ENCODE measurements around the gene C19orf47.

C19orf47 gene

DNA sequence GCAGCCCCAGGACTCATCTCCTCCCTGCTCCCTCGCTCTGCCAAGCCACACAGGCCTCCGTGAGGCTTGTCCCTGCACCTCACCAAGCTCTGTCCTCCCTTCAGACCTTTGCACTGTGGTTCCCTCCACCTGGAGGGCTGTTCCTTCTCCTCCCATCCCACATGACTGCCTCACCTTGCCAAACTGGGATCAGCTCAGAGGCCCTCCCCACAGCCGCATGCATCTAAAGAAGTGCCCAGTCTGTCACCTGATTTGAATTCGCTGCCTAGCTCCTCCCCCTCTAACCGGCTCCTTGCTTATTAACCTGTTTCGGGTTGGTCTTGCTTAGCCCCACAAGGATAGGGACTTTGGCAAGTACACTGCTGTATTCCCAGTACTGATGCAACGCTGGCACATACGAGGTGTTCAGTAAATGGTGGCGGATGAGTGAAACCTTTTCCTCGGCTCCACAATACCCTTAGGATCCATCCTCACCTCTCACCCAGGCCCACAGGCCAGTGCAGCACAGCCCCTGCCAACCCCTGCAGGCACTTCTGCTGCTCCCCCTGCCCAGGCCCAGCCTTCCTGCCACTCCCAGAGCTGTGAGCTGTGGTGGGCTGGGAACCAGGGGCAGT is 67.5 kb downstream of the C19orf47 start:
- DNase-seq = no peak

DNA sequence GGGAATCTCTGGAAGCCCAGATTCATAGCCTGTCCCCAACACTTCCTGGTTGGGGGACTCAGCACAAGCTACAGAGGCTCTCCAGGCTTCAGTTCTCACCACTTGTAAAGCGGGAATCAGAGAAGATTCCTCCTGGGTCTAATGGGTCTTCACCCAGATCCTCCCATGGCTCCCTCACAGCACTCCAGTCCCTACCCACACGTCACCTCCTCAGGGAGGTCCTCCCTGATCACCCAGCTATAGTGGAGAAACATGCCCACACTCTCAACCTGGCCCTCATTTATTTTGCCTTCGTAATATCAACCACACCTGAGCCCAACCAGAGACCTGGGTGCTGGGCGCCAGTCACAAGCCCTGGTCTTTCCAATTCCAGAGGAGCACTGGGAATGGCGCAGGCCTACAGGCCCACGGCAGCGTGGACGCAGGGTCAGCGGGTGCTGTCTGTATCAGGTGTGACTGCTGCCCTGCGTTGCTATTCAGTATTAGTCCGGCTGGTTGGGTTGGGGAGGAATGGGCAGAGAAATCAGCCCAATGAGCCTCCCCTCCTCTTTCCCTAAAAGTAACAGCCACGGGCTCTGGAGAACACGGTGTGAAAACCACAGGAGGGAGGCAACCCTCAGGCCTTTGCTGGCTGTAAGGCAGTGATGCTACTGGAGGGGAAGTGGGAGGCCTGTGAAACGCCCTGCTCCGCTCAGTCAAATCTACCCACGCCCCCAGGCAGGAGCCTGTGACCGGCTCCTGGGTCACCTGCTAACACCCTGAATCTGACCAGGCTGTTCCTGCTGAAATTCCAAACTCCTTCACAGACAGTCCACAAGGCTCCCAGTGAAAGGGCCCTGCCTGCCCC is 68.2 kb downstream of the C19orf47 start:
- no peak for DNase-seq

DNA sequence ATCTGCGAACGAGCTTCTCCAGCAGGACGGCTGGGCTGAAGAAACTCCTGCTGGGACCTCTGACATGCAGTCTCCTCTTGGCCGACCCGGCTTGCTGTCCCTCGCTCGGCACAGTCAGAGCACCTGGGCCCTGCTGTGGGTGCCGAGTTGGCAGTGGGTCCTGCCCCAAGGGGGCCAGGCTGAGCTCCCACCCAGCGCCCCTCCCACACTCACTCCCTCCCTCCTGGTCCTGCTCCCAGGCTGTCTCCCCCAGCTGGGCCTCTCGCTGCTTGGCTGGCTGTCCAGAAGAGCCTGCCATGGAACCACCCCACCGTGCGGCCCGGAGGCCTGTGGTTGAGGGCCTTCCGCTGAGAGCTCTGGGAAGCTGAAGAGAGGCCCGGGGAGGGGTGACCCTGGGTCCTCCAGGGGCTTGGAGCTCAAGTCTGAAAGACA is 69.1 kb downstream of the C19orf47 start:
- DNase-seq = peak; percentile 64

DNA sequence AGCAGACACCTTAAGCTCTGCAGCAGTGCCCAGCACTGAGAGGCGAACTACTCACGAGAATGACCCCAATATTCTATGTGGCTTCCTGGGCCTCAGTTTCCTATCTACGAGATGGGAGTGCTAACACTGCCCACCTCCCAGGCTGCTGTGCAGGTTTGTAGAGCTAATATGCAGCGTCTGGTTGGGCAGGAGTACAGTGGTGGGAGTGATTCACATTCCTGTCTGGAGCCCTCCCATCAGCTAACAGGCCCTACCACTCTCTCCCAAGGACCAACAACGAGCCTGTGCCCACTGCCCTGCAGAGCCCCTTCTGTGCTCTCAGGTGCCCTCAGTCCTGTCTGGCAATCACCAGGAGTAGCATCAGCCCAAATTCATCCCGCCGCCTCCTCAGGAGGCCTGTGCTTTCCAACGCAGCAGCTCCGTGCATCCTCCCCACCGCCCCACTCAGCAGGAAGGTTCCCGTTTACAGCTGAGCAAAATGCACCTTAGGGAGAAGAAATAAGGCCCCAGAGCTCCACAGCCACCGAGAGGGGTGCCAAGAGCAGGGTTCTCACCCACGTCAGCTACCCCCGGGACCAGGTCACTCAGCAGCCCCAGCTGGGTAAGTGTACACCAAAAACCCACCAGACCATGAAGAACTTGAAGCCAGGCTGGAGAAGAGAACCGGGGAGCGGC is 69.7 kb downstream of the C19orf47 start:
- DNase-seq = no peak

DNA sequence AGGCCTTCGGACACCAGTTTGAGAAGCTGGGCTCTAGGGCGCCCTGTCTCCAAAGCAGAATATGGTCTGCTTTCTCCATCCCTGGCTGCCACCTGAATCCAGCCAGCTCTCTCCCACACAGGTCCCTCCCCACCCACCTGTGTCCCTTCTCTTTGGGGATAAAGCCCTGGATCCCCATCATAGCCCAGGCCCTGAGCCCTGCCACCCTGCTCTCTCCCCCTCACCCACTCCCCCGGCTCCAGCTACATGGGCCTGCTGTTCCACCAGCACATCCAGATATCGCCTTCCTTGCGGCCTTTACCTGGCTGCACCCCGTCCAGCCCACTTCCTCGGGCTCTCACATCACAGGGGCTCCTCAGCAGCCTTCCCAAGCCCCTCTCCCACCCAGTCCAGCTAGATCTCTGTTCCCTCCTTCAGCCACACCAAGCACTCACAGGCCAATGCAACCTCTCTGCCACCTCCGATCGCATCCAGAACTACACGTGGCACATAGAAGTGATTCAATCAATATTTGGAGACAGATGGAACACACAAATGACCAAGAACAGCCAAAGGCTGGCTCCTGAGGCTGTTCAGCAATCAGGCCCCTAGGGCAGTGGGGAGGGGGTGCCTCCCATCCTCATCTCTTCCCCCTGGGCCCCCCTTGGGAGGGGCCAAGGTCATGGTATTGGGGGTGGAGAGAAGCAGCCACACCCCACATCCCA is 70.7 kb downstream of the C19orf47 start:
- DNase-seq = no peak

DNA sequence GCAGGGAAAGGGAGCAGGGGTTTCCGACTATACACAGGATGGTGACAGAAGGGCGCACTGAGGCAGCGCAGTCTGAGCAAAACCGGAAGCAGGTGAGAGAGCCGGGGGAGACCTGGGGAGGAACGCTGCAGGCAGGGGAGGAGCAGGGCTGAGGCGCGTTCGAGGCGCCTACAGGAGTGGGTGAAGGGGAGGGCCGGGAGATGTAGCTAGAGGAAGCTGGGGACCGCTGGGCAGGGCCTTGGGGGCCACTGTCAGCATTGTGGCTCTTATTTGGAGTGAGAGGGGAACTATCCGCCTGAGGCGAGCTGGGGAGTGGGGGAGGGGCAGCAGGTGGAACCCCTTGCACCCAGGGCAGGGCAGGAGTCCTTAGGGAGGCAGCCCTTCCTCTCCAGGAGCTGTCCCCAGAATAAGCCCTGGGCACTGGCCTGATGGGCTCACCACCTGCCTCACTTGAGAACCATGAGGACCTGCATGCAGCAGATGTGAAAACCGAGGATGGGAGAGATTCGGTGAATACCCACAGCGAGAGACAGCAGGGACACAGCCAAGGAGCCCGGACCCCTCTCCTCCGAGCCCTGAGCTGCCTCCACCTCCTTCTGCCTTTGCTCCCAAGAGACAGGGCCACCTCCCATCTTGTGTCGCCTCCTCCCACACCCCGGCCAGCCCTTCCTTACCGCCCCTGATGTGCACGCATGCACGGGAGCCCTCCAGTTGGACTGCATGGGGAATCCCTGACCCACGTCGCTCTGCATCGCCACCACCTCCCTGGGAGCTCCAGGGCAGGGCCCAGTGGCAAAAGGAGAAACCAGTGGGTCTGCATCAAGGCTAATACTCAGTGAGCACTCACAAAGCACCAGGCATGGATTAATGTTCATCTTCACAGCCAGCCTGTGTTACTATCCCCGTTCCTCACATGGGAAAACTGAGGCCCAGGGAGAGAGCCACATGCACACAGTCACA is 73.3 kb downstream of the C19orf47 start:
- DNase-seq = no peak

DNA sequence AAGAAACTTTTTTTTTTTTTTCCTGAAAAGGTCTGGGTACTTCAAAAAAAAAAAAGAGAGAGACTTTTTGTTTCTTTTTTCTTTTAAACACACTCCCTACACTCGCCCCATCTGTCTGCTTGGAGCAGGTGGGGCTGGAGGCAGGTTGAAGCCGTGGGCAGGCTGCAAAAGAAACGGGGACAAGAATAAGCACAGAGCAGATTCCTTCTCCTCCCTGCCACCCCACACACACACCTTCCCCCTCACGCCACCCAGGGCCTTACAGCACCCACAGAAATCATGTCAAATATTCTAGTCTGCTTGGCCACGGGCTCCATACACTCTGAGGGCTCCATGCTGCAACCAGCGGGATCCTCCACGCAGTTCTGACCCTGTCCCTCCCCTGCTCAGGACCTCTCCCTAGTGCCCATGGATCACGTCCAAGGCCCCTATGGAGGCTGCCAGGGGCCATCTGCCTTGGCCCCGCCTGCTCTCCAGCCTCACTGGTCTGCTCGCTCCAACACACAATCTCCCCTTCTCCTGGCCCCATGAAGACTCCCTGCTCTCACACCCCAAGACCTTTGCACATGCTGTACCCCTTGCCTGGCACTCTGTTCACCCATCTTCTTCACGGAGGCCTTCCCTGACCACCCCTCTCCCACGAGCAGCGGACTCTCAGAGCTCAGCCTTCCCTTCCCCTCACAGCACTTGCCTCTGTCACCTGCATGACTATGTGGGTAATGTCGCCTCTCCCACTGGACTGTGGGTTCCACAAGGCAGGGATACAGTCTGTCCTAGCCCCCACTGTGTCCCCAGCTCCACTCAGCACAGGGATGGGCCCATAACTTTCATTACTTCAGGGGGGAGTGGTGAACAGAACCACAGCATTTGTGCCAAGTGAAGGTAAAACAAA is 74.5 kb downstream of the C19orf47 start:
- DNase-seq = no peak

DNA sequence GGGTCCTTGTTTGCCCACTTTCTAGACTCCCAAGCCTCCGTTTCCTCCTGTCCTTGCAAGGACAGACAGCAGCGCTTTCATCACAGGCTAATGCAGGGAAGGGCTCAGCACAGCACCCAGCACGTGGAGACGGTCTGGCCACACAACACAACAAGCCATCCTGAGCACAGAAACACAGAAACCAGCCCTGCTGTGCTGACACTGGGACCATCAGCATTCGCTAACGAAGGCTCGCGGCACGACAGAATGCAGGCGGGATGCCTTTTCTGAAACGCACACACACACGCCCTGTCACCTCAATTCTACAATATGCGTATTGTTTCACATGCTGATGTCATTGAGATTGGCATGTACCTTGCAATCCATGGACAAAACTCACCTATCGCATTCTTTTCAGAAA is 75.9 kb downstream of the C19orf47 start:
- no peak for DNase-seq

DNA sequence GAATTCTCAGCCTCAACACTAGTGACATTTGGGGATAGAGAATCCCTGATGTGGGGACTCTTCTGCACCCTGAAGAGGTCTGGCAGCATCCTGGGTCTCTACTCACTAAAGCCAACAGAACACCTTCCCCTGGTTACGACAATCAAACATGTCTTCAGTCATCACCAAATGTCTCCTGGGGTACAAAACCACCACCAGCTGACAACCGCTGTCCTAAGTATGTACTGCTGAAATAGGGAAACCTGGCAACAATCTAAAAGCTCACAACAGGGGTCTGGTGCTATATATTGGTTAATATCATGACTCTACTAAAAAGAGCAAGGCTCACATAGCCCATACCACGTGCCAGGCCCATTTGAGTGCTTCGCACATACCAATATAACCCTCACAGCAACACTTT is 76.5 kb downstream of the C19orf47 start:
- DNase-seq = no peak

DNA sequence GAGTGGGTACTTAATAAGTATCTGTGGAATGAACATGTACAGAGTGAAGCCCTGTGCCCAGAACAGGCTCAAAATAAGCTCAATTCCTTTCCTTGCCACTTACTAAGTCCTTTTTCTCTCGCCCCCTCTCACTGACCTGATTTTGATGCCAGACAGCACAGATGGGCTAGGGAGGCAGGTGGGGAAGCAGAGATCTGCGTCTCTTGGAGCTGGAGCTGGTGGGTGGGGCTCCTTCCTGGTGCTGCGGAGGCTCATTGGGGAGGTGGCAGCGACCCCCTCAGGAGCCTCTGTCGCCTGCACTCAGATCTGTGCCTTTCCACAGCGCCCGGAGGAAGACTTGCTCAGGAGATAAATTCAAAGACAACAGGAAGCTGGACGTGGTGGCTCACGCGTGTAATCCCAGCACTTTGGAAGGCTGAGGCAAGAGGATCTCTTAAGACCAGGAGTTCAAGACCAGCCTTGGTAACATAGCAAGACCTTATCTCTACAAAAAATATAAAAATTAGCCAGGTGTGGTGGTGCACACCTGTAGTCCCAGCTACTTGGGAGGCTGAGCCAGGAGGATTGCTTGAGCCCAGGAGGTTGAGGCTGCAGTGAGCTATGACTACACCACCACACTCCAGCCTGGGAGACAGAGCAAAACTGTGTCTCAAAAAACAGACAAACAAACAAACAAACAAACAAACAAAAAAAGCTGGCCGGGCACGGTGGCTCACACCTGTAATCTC is 77.7 kb downstream of the C19orf47 start:
- DNase-seq = no peak

Data from fibroblast of upper back skin (primary cell).